Endothelial cell of umbilical vein (primary cell): ENCODE results near the gene EMP2. TPM values are rescaled to one million over a fixed set of nuclear protein-coding genes. Genes with fewer than 3 reads are reported as not detected.

ENCODE experiments used
- BruUV-seq: library from RNA; stranded (reverse); fragments of 400-500 nt; replicated peaks from 2 replicates; lab custom pipeline; 2021; lab: Mats Ljungman, UMichigan
- CTCF ChIA-PET: fragments of 300-600, 350-600 bp; sonication (Branson Sonifier 250); formaldehyde crosslinking; loops from one replicate; lab custom pipeline; 2021; ENCODE audit warnings: antibody characterized with exemption, inconsistent platforms; lab: Charles Lee
- POLR2A ChIA-PET: fragments of 300-600, 350-600 bp; sonication (Branson Sonifier 250); formaldehyde crosslinking; loops from one replicate; lab custom pipeline; 2021; ENCODE audit warnings: antibody characterized with exemption, inconsistent platforms; lab: Charles Lee
- DNase-seq: peaks from one replicate; pipeline ENCODE4 v3.0.0-alpha.2; 2011; ENCODE audit warnings: low read depth, low spot score
- FAIRE-seq: peaks from 2 replicates; lab custom pipeline; 2011; peaks lifted over from hg19 to GRCh38; lab: Jason Lieb, UNC
- H2AFZ ChIP-seq: 2 replicates; pipeline ENCODE4 v1.6.0; 2012; ENCODE audit warnings: low read depth, low read length, control low read depth, inconsistent platforms
- H3K27ac ChIP-seq: 2 replicates; pipeline ENCODE4 v1.5.1; 2011; ENCODE audit warnings: low read depth, mild to moderate bottlenecking, control low read depth, low read length, moderate library complexity; ENCODE audit not compliant: insufficient read depth
- H3K27me3 ChIP-seq, 2 experiments: 2 replicates each; pipeline versions ENCODE4 v1.6.0 to v1.6.1; 2011; ENCODE audit warnings: low read length in 2 of 2, mixed read lengths in 1 of 2; ENCODE audit not compliant: control insufficient read depth in 2 of 2, insufficient read depth in 2 of 2
- H3K36me3 ChIP-seq, 2 experiments: 2 replicates in 1 of 2; 3 replicates in 1 of 2; pipeline ENCODE4 v1.5.1; 2011; ENCODE audit warnings: low read length in 2 of 2, mild to moderate bottlenecking in 1 of 2, moderate library complexity in 1 of 2; ENCODE audit not compliant: control insufficient read depth in 2 of 2, insufficient read depth in 2 of 2; ENCODE audit errors: extremely low read depth in 1 of 2
- H3K4me1 ChIP-seq: 3 replicates; pipeline ENCODE4 v1.5.1; 2011; ENCODE audit warnings: mild to moderate bottlenecking, low read length; ENCODE audit not compliant: control insufficient read depth, insufficient read depth; ENCODE audit errors: extremely low read depth
- H3K4me2 ChIP-seq: 2 replicates; pipeline ENCODE4 v1.6.1; 2011; ENCODE audit warnings: low read length, control low read depth, mixed read lengths; ENCODE audit not compliant: insufficient read depth
- H3K4me3 ChIP-seq, 3 experiments: fragments of 200-600 bp in 1 of 3; sonication (generic), shearing (Covaris generic) in 1 of 3; replicated peaks in 1 of 3; 2 replicates each; pipeline ENCODE4 v1.5.1; 2011 to 2016; ENCODE audit warnings: control low read depth in 3 of 3, low read length in 3 of 3, mild to moderate bottlenecking in 2 of 3, inconsistent platforms in 1 of 3, low read depth in 1 of 3, moderate library complexity in 1 of 3; ENCODE audit not compliant: insufficient read depth in 1 of 3
- H3K79me2 ChIP-seq: 2 replicates; pipeline ENCODE4 v1.6.0; 2012; ENCODE audit warnings: low read length, inconsistent platforms; ENCODE audit not compliant: control insufficient read depth, insufficient read depth
- H3K9ac ChIP-seq: replicated peaks from 2 replicates; pipeline ENCODE3; 2011; ENCODE audit warnings: low read length, control low read depth; ENCODE audit not compliant: insufficient read depth; ENCODE audit errors: extremely low read depth
- H3K9me1 ChIP-seq: replicated peaks from 3 replicates; pipeline ENCODE4 v1.6.0; 2011; ENCODE audit warnings: mild to moderate bottlenecking, low read length; ENCODE audit not compliant: control insufficient read depth, insufficient read depth; ENCODE audit errors: extremely low read depth
- H3K9me3 ChIP-seq: replicated peaks from 2 replicates; pipeline ENCODE4 v1.5.1; 2012; ENCODE audit warnings: low read length, inconsistent platforms; ENCODE audit not compliant: control insufficient read depth, insufficient read depth
- H4K20me1 ChIP-seq: replicated peaks from 2 replicates; pipeline ENCODE3; 2011; ENCODE audit warnings: mild to moderate bottlenecking, low read length; ENCODE audit not compliant: control insufficient read depth, insufficient read depth; ENCODE audit errors: extremely low read depth
- CTCF ChIP-seq, 2 donors: IDR thresholded peaks; 1 replicate in 1 of 2; 2 replicates in 1 of 2; pipeline ENCODE4 v1.5.1; 2011; ENCODE audit warnings: low read length in 2 of 2, mild to moderate bottlenecking in 2 of 2, moderate library complexity in 2 of 2, control low read depth in 1 of 2, inconsistent platforms in 1 of 2, low read depth in 1 of 2; ENCODE audit not compliant: insufficient read depth in 1 of 2; ENCODE audit errors: extremely low read depth in 1 of 2
- EZH2 ChIP-seq: IDR thresholded peaks from 2 replicates; pipeline ENCODE4 v1.6.1; 2012; ENCODE audit warnings: borderline replicate concordance, low read depth, mild to moderate bottlenecking, moderate library complexity, low read length, inconsistent platforms; ENCODE audit not compliant: severe bottlenecking
- GATA2 ChIP-seq: IDR thresholded peaks from 2 replicates; pipeline ENCODE4 v1.7.0; 2011; ENCODE audit warnings: low read depth, mild to moderate bottlenecking, moderate library complexity, mixed read lengths, low read length; ENCODE audit not compliant: insufficient read length, insufficient read depth
- JUN ChIP-seq: IDR thresholded peaks from 2 replicates; pipeline ENCODE4 v1.6.1; 2011; ENCODE audit warnings: borderline replicate concordance, low read depth; ENCODE audit not compliant: insufficient read length, insufficient read depth
- POLR2A ChIP-seq: IDR thresholded peaks from 2 replicates; pipeline ENCODE4 v1.6.1; 2012; ENCODE audit warnings: low read depth, mild to moderate bottlenecking, control low read depth, low read length
- POLR2AphosphoS5 ChIP-seq: IDR thresholded peaks from 2 replicates; pipeline ENCODE4 v1.6.1; 2012; ENCODE audit warnings: low read depth, mild to moderate bottlenecking, control low read depth, low read length, moderate library complexity; ENCODE audit not compliant: insufficient read depth
- dilution Hi-C: fragments of 300-500 bp; cut with MboI; formaldehyde crosslinking; loops from one replicate; pipeline ENCODE4 v1.15.0; 2019; ENCODE audit warnings: low sequenced_read_pairs; ENCODE audit not compliant: extremely low pct_ligation_motif_present
- intact Hi-C: fragments of 100-400 bp; cut with micrococcal nuclease; formaldehyde crosslinking; loops from one replicate; pipeline ENCODE4 v1.10.0; 2022
- polyA plus RNA-seq, 4 experiments: library from polyadenylated mRNA; depleted of rRNA in 3 of 4; stranded (reverse) in 3 of 4; unstranded in 1 of 4; fragments of >200 nt; gene quantifications; 2 replicates each; pipeline versions ENCODE4 v1.2.1 to v1.2.3, GENCODE V29; 2011 to 2012; ENCODE audit warnings: missing spikeins in 1 of 4
- total RNA-seq: library from RNA; stranded (reverse); gene quantifications from 2 replicates; pipeline ENCODE4 v1.2.3, GENCODE V29; 2021
- TF ChIP-seq, protein P1 (sequence below): IDR thresholded peaks from 2 replicates; pipeline ENCODE4 v1.6.1; 2011; ENCODE audit not compliant: insufficient read depth, insufficient read length

Gene EMP2
- total and polyA plus RNA-seq, 2 donors (not counting 3 experiments of a cell fraction or from before 2014, with no cell fraction given): 19.0 to 25.5 TPM

DNA sequence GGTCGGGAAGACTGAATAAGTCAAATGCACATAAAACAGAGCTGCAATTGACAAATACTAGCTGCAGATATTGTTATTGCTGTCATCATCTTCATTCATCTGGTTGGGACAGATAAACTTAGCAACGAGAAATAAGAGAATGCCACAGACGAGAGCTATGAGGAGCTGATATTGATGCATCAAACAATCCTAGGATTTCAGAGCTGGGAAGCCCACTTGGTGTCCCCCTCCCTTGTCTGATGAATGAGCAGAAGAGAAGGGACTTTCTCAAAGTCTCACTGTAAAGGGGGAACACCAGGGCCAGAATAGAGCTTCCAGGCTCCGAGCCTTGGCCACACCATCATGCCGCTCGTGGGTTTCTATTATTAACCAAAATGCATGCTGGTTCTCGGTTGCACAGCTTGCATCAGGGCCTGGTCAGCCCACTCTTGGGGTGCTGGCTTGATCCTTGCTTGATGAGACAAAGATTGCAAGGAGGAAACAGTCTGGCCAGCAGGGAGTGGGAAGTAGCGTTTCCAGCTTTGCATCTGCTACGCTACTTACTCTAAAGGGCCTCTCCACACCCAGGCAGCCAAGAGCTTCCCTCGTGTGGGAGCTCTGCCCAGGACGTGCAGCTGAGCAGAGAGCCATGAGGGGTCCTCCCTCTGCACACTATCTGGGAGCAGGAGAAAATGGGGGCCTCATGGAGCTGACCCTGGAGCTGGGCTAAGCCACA lies 28.4 kb upstream of the EMP2 start:
- ChIA-PET POLR2A (no interaction called here), CTCF (no interaction called here)
- intact Hi-C loops (no loop called here), dilution Hi-C loops (no loop called here)
- no peak overlapping the region for H2AFZ ChIP-seq
- H3K9me1 ChIP-seq: no peaks in the 10 kb centered on the region
- H3K27ac ChIP-seq: no peak overlapping the region
- BruUV-seq: no TSS peak
- TF ChIP-seq POLR2A (no peak), EZH2 (no peak), GATA2 (no peak), JUN (no peak), POLR2AphosphoS5 (no peak), CTCF (IDR thresholded peaks at IDR 0.05; ENCODE audit: extremely low read depth in 1 of 2, insufficient read depth in 1 of 2, low read depth in 1 of 2, low read length in 2 of 2) (no peak)
- TF ChIP-seq, protein P1, sequence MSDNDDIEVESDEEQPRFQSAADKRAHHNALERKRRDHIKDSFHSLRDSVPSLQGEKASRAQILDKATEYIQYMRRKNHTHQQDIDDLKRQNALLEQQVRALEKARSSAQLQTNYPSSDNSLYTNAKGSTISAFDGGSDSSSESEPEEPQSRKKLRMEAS: no peak
- H3K36me3 ChIP-seq: no peaks in the 10 kb centered on the region
- no peaks in the 10 kb centered on the region for H4K20me1 ChIP-seq
- no peak overlapping the region for H3K9ac ChIP-seq
- FAIRE-seq: no peak
- no peak for DNase-seq
- H3K27me3 ChIP-seq: no peaks in the 10 kb centered on the region
- no peaks in the 10 kb centered on the region for H3K4me1 ChIP-seq
- H3K4me2 ChIP-seq: no peak overlapping the region
- no peak overlapping the region for H3K4me3 ChIP-seq
- no peaks in the 10 kb centered on the region for H3K9me3 ChIP-seq
- no peaks in the 10 kb centered on the region for H3K79me2 ChIP-seq
